Left kidney (tissue), 8 donors: ENCODE results near the gene ZIC4. TPM values are rescaled to one million over a fixed set of nuclear protein-coding genes. Genes with fewer than 3 reads are reported as not detected.

Experiments
- DNase-seq: peaks from one replicate; pipeline ENCODE4 v3.0.0-alpha.2; 2013
- long read RNA-seq, 8 donors: transcript quantifications; one replicate each; lab custom pipeline, GENCODE V29; 2026
- polyA plus RNA-seq: library from polyadenylated mRNA; unstranded; fragments of 120-200 nt; gene quantifications from one replicate; pipeline ENCODE4 v1.2.1, GENCODE V29; 2013; ENCODE audit not compliant: insufficient read length

The ZIC4 gene
- not detected for polyA plus RNA-seq
- long read RNA-seq, donor 1, result 0 reads
- long read RNA-seq, donor 2, result 0 reads
- long read RNA-seq, donor 3, result 0 reads
- long read RNA-seq, donor 4, result 0 reads
- long read RNA-seq, donor 5, result 0 reads
- long read RNA-seq, donor 6, result 0 reads
- long read RNA-seq, donor 7, result 0 reads
- long read RNA-seq, donor 8, result 0 reads

DNA sequence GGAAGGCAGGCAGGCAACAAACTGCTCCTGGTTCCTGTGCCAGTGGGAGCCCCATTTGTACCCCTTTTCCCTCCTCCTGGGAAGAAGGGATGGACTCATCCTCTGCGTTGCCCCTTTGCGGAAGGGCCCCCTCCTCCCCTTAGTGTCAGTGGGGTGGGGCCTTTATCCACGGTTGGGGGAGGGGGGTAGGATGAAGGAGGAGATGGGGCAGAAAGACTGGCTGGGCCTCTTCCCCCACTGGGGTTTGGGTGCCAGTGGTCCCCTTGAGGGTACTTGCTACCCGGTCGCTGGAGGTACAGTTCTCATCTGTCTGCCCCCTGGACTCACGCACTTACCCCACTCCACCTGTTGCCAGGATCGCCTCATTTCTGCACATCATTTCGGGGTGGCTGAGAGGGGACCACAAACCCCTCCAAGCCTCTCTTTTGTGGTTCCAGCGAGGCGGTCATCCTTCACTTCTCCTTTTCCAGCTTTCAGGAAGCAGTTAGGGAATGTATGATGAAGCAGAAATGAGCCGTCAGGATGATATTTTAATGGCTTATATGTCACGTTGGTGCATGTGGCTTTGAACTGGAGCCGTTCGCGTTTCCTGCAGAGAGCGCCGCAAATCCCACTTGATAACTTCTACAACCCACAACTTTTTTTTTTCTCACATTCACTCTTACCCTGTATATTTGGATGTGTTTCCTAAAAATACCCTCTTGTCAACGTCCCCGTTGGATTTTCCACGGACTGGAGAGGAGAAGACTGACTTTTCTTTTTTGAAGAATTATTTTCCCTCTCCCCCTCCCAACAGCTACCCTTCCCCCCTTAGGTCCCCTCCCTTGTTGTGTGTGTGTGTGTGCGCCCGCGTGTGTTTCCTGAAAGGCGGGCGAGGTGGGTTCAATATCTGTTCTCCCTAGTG is at the start of gene ZIC4:
Gene ZIC4, minus strand, starts transcription at position 516 of the 904 bp plus-strand sequence. CDS start 3,746 bp downstream, outside the sequence.
- DNase-seq, result no peak

DNA sequence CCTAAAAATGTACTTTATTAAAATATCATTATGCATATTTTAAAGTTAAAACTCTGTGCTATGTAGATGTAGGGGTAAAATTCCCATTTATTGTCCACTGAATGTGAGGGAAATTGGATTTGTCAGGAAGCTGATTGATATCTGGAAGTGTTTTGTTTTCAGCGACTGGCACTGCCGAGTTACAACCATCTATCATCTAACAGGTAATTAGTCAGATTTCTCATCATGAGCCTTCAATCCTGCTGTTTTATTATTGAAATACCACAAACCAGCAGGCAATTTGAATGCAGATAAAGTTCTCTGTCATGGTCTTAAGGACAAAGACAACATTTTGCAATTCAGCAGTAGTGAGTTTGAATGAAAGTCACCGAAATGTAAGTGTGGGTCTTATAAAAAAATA is 43.3 kb upstream of the ZIC4 start:
- no peak for DNase-seq

DNA sequence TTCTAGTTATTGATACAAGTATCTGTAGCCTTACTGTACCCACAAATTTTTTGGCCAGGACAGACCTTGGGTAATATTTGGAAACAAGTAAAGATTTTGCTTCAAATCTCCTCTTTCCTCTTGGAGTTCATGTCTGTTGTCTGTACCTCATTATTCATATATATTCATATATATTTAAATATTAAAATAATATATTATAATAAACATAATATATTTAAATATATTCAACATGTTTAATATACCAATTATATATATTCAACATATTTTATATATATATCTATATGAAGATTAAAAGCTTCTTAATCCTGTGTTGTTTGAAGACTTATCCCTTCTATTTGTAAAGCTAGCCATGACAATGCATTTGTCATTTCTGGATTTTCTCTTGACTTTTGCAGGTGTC is 40.9 kb upstream of the ZIC4 start:
- DNase-seq, result no peak

DNA sequence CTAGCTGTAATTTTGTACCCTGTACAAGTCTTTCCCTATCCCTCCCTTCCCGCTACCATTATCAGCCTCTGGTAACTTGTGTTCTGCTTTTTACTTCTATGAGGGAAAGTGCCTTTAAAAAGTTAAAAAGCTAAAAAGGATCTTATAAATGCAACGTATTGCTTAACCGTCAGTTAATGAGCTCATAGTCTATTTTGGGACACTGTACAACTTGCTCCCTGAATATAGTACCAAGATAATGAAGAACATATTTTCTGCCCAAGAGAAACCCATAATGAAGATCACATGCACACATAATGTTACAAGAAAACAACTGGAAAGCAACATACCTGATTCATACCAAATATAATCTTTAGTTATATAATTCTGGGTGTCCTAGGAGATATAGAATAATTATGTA is 25.4 kb upstream of the ZIC4 start:
- DNase-seq, result no peak

DNA sequence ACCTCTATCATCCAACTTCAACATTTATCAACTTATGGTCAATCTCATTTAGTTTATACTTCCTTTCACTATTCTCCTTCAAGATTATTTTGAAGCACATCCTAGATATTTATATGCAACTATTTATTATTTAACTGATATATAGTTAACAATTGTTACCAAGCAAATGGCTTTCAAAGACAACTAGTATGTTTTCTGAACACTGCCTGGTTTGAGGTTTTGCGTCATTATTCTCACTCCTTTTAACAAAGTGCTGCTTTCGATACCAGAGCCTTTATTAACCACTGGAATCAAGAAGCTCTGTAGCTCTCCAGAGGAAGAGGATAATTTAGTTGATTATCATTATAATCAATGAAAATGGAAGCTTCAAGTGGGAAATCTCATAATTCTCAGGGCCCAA is 22.4 kb upstream of the ZIC4 start:
- no peak for DNase-seq

DNA sequence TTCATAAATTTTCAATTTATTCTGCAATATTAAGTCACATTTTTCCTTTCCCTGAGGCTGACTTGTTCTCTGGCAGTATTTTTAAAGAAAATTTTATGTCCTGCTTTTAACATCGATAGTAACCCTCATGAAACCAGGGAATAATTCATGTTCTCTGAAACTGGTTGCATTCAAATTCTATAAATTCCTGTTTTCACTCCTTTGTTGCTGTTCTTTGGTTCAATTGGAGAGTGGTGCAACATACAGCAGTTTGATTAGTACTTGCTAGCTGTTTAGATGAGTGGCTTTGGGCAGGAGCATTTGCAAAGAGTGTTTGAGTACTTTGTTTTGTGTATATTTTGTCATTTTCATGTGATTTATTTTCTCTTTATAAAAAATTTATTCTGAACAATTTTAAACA is 22.0 kb upstream of the ZIC4 start:
- no peak for DNase-seq

DNA sequence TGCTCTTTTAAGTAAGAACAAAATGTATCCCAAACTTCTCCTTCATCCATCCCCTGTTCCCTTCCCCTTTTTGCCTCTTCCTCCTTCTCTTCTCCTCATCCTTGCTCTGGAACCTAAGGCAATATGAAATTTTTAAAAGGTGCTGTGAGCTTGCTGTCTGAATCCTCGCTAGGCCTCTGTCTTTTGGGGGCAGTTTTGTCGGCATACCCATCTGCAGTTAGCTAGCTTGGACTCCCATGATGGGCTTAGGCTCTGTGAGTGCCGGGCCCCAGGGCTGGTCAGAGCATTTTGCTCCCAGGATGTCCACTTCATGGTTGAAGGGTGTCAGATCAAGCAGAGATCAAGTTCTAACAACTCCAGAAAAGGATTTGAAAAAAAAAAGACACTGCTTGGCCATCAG is 21.4 kb upstream of the ZIC4 start:
- no peak for DNase-seq

DNA sequence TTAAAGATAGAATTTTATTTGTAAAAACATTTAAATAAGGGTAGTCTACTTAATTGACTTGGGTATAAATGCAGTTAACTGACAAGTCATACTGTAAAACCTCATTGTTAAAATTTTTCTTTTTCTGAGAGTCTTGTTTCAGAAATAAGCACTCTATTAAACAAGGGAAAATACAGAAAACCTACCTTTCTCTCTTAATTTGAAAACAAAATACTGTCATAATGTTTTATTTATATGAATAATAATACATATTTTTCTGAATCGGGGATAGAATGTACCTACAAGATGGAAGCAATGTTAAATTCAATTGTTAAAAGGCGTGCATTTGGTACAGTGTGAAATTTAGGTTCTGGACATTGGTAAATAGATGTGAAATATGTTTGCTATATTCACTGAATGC is 20.6 kb upstream of the ZIC4 start:
- DNase-seq, result no peak

DNA sequence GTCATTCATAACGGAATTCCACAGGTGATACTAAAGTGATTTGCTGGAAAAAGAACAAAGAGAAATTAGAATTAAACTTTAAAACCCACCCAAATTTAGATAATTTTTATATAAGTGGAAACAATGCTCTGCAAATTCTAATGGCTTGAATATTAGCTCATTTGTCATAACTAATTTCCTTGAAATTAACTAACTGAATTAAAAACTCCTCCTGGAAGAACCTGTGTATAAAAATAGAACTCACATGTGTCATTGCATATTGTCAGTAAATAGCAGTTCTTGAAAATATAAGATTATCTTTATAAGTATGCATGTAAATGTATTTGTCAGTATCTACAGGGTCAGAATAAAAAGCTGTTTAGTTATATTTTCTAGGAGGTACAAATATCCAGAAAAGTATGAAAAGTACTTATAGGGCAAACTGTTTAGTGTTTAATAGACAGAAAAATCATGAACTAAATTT is 19.1 kb upstream of the ZIC4 start:
- DNase-seq, result no peak

DNA sequence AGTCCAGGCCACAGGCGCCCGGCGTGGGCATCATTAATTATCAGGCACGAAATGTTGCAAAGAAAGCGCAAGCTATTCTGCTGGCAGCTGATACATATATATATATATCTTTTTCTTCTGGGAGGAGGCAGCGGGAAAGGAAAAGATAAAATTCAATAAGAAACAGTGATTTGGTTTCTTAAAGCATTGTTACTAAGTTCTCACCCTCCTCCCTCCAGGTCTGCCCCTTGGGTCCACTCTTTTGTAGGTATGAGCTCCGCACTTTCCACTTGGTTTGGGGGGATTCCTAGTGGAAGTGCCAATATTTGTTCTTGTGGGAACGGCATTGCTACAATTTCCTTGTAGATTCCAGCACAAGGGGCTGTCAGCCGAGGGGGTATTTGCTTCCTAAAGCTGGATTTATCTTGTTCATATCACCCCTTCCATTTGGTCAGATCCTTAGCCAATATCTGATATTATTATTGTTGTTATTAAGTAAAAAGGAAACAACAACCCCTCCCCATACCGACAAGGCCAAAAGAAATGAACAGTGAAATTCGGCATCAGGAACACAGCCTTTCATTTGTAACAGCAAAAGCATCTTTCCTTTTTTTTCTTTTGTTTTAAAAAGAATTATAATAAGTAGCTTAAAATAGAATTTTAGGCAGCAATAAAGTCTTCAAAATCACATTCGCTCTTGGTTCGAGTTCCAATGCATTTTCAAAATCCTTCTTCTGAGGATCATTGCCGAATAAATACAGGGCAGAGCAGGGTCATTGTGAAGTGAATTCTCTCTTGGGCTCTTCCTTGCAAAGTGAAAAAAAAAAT is 18.4 kb upstream of the ZIC4 start:
- DNase-seq, result no peak

DNA sequence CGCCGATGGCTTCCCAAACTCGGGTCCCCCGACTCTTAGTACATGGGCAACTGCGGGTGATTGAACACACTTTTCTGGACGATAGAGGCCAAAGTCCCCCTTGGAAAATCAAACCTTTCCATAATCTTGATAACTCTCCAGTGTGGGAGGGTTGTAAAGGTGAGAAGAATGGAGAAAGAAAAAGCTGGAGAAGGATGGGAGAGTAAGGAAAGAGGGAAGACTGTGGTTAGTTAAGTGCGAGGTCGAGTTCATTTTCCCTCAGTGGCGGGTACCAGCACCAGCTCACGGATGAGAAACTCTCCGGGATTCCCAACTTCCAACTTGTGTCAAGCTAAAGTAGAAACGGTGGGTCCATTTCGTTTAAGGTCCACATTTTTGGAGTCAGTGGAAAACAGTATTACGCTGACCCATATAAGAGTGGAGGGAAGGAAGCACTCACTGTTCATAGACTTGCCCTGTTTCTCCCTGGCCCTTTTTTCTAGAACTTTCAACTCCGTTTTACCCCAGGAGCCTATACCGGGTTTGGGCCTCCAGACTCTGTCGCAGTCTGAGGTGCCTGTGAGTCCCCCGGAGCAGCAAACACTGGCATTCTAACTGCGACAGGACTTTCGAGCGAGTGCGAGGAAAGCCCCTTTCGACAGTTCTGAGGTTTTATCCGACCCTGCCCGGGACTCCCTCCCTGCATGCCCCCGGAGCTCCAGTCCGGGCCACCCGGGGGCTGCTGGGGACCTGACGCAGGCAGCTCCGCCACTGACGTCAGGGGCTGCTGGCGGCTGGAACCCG is 17.6 kb upstream of the ZIC4 start:
- DNase-seq, result no peak

DNA sequence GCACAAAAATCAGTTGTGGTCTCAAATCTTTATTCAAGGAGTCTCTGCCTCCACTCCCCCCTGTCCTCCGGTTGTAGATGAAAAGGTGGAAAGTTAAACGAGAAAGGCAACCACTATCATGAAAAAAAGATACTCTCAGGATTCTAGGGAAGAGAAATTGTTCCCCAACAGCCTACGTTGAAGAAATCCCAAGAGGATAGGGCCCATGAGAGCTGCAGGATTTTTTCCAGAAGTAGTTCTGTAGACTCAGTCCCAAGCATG is 17.1 kb upstream of the ZIC4 start:
- DNase-seq, result no peak

DNA sequence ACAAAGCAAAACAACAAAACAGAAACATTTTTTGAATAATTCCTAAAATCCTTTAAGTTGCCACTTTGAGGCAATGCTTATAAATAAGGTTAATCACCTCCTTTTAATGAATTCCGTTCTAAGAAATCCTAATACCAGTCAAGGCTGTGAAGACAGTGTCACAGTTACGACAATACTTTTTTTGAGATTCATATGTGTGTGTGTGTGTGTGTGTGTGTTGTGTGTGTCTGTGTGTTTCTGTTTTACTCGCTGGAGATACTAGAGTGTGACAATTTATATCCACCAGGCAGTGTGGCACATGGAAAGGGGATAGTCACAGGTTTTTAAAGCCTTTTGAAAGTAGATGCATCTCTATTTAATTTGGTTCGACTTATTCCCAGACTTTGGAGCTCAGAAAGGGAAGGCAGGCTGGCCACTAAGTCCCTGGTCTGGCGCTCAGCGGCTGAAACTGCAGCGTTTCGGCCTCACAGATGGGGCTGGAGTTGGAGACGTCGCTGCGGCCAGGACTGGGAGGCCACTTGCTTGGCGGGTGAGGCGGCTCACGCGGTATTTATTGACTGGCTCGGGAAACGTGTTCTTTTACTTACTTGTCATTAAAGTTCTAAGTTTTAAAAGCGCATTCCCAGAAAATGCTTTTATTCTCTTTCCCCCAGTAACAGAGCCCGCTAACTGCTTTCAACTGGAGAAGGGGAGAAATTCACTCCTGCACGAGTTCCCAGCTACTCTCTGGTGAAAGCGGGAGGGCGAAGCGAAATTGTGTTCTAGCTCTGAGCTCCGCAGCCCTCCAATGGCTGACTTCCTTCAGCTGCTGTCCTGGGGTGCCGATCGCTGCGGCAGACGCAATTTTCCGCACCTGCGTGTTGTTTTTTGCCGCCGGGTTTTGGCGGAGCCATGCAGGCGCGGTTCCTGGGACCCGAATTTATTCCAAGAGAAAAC is 16.5 kb upstream of the ZIC4 start:
- no peak for DNase-seq

DNA sequence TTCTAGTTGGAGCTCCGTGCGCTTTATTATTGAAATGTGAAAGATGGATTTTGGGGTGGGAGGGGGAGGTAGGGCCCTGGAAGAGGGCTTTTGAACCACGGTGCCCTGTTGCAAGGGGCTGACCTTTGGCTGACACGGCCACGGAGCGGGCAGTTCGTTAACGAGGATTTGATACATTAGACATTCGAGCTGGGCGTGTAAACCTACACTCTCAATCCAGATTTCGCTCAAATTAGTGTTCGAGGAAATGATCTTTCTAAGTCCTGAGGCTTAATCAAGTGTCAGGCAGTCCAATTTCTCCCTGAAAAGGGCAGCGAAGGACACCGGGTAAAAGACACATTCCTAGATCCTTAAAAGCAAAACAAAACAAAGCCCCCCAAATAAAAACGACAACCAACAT is 15.9 kb upstream of the ZIC4 start:
- DNase-seq, result no peak

DNA sequence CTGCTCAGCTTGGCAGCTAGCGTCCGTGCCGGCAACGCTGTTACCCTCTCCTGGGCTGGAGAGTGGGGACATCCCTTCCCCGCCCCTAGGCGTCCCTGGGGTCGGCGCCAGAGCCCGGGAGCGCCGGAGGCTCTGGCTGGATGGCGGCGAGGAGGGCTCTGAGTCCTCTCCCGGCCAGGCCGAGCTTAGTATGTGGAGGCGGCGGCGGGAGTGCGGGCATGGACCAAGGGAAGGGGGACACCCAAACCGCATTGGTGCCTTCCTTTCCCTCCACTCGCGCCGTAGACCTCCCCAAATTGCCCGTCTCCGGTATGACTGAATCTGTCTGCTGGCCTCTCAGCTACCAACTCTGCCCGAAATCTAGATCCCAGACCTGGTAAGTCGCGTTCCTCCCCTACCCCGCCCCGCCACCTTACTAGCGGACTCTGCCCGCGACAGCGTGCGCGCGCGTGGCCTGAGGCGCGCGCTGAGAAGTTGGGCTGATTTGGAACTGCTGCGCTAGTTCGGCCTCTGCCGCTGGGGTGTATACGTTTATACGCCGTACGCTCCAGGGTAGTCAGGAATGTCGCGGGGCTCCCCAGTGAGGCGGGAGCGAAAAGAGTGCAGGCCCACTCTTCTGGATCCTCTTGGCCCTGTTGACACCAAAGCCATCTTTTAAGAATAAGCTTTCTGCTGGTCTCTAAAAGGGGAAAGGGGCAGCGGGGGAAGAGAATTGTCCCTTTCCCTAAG is 15.0 kb upstream of the ZIC4 start:
- no peak for DNase-seq

DNA sequence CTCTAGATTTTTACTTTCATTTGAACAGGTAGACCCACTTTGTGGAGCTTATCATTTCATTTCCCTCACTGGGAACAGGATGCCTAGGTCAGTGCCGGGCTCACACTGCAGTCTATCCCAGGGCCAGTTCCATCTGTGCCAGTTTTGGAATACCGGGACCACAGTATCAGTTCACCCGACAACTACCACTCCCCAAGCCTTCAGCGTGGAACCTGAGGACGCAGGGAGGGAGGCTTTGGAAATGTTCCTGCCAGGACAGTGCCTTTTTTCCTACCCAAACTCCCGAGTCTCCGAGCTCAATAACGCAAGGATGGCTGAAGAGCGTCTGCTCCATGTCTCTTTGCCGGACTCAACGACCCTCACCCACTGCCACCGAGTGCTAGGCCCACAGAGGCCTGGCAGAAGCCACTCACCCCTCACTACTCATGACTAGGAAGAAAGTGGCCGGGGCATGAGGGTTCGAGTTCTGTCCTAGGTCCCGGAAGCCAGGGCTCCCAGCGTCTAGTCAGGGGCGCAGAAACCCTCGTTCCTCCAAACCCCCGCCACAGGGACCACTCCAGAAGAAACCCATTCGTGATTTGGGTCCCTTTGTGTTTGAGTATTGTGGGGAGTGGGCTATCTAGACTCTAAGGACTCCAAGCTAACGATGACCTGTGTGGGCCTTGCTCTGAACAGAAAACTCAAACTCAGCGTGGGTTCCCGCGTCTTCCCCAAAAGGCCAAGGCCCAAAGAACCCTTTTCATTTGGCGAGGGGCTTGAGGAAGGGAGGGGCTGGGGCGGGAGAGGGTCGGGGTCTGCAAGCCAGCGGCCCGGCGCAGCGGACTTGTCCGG is 14.2 kb upstream of the ZIC4 start:
- DNase-seq, result no peak

DNA sequence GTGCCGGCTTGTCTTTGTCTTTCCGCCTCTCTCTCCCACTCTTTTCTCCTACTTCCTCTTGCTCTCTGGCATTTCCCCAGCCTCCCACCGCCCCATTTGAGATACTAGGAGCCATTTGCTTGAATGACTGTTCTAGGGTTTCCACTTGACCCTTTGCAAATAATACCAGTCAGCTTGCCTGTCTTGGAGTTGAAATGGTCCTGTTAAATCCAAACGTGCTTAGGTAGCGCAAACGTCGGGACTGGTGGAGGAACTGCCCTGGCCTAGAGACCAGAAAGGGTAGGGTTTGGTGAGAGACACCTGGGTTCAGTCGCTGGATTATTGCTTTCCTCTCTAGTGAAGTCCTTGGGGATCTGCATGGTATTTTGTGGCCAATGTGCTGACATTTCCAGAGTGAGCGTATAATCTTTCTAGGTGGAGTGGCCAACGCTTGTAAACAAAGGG is 13.5 kb upstream of the ZIC4 start:
- DNase-seq, result no peak

DNA sequence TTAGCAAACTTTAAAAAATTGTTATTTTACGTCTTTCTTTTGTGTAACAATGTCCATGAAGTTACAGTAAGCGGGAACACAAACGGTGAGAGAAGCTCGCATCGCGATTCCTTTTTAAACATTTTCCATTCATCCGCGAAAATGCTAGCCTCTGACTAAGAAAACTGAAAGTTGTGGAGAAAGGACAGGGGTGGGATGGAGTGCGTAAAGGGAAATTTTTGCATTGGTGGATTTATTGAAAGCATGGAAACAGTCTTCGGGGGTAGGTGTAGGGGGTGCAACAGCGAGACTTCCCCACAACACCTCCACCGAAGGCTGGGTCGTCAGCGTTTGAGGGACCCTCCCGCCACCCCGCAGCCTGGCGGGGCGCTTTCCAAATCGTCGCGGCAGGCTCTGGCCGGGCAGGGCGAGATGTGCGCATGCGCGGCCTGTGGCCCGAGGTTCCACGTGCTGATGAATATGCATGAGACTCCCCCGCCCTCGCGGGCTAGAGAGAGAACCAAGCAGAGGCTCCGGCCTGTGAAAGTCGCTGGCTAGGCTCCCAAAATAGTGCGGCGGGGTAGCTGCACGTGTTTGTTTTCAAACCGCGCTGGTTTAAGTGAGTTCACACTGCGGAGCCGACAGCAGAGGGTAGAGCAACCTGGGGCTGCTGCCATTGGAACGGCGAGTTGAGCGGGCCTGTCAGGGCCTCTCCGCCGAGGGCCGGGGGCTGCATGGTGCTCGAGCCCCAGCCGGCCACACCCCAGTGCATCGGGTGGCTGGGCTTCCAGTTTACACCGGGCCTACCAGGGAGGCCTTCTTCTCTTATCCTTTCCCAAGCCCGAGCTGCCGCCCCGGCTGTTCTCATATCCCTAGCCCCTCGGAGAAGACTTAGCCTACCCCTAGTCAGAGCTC is 12.7 kb upstream of the ZIC4 start:
- DNase-seq, result no peak
